ENCODE data around the gene MSI2. TPM values are rescaled to one million over a fixed set of nuclear protein-coding genes. Genes with fewer than 3 reads are reported as not detected.

Gene MSI2
- polyA plus RNA-seq, 1 of the 3 experiments (the other 2 are of a cell fraction), result 24.1 TPM

GRCh38 chr17:57517632-57518456, 261.5 kb downstream of the MSI2 start:
- TF ChIP-seq RCOR1 (IDR thresholded peaks at IDR 0.05; ENCODE audit: low read length) (no peak), POLR2AphosphoS5 (IDR thresholded peaks at IDR 0.05; ENCODE audit: low read depth, low read length) (no peak), CTCF (IDR thresholded peaks at IDR 0.05) (no peak), TAF1 (IDR thresholded peaks at IDR 0.05; ENCODE audit: borderline replicate concordance, low read depth, low read length) (no peak), YY1 (IDR thresholded peaks at IDR 0.05; ENCODE audit: low read depth) (no peak), RXRA (IDR thresholded peaks at IDR 0.05; ENCODE audit: borderline replicate concordance, low read depth) (no peak), FOXM1 (IDR thresholded peaks at IDR 0.05; ENCODE audit: low read depth) (no peak)
- no peaks in the 10 kb centered on the region for H4K20me1 ChIP-seq (ENCODE audit: insufficient read depth)
- no peaks in the 10 kb centered on the region for H3K79me2 ChIP-seq (ENCODE audit: insufficient read depth)
- H3K4me1 ChIP-seq (ENCODE audit: control insufficient read depth in 1 of 2, insufficient read depth in 2 of 2, low read depth in 1 of 2, low read length in 1 of 2), result peaks cover 9 to 49% of the 10 kb centered on the region in 2 experiments; a peak in 3 of 4 replicates
- no peak overlapping the region for H3K9ac ChIP-seq
- CTCF ChIA-PET, result interaction anchor here (0.8 to 2.7 kb wide), 9 partner anchors 10 to 316 kb away, joined by 3 to 9 read pairs (median 3); no protein-coding TSS in a partner anchor
- H3K27me3 ChIP-seq (ENCODE audit: insufficient read depth), result no peaks in the 10 kb centered on the region
- H3K27ac ChIP-seq (ENCODE audit: low read depth in 2 of 2, low read length in 1 of 2), result peak overlapping the region in 1 of 2 experiments; percentile 86; a peak in 2 of 4 replicates
- no peaks in the 10 kb centered on the region for H3K36me3 ChIP-seq (replicated peaks in 1 of 2; ENCODE audit: control insufficient read depth in 1 of 2, insufficient read depth in 2 of 2, low read length in 1 of 2)
- H3K9me2 ChIP-seq, result no peaks in the 10 kb centered on the region
- 91% methylated on average over 8 of the region's 8 CpGs for WGBS (ENCODE audit: low lambda C conversion rate)
- H3K9me3 ChIP-seq, result no peaks in the 10 kb centered on the region
- no peak overlapping the region for H3K4me2 ChIP-seq
- H3F3A ChIP-seq (replicated peaks; ENCODE audit: insufficient read depth), result no peaks in the 10 kb centered on the region
- POLR2A ChIA-PET, result interaction anchor here (0.7 to 1.2 kb wide), 3 partner anchors 9 to 81 kb away, joined by 3 read pairs; no protein-coding TSS in a partner anchor
- no peak overlapping the region for H2AFZ ChIP-seq (ENCODE audit: low read depth)
- H3K4me3 ChIP-seq (ENCODE audit: low read depth in 2 of 2, low read length in 1 of 2), result no peak overlapping the region
- DNase-seq, result no peak

DNA sequence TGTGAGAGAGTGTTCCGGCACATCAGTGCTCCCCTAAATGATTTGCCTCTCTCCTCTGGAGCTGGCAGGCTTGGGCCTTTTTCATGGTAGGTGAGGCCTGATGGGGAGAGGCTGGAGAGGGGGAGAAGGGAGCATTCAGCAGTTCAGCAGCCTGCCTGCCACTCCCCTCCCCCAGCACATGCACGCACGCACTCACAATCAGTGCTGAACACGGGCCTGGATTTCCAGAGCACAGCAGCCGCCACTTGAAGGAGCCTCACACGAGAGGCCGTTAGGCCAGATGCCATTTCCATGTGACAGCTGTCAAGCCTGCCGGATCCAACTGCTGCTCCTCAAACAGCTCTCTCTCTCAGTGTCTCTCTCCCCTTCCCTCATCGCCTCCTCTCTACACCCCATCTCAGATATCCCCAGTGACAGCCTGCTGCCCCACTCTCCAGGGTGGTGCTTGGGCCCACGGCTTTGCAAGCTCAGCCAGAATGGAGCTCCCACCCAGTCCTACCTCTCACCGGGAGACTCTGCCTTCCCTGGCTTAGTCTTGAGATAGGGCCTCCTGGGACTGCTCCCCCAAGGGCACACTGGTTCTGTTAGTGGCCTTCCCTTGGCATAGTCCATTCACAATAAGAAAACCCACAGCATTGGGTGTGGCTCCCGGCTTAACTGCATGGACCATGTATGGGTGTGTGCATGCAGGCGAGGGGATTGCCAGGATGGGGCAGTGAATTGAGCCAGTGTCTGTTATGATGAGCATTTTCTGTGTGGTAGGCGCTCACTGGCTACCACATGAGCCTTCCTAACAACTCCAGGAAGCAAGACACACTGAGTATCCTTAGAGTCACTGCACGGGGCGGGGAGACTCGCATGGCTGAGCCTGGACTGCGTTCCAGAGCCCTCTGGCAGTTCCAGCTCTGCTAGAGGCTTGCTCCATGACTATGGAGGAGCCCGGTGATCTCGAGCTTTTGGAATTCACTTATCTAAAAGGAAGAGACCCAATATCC, 262.6 kb downstream of the MSI2 start:
- POLR2A ChIA-PET, result interaction anchor here (0.5 to 1.3 kb wide), 5 partner anchors 17 to 98 kb away, joined by 3 to 5 read pairs (median 3); no protein-coding TSS in a partner anchor
- TF ChIP-seq RFX5 (IDR thresholded peaks at IDR 0.05; ENCODE audit: low read length), result no peak
- TF ChIP-seq CHD2 (IDR thresholded peaks at IDR 0.05; ENCODE audit: low read length, partially characterized antibody), result peak; percentile 91
- TF ChIP-seq RCOR1 (IDR thresholded peaks at IDR 0.05; ENCODE audit: low read length), result peak; percentile 59
- TF ChIP-seq TCF12 (IDR thresholded peaks at IDR 0.05), result peak; percentile 39
- TF ChIP-seq MXI1 (IDR thresholded peaks at IDR 0.05; ENCODE audit: low read depth, low read length), result peak; percentile 99
- no peak for TF ChIP-seq USF2 (IDR thresholded peaks at IDR 0.05; ENCODE audit: borderline replicate concordance, low read depth, low read length)
- no peak for TF ChIP-seq REST (IDR thresholded peaks at IDR 0.05; ENCODE audit: low read depth, low read length)
- 0 out of 2 replicates have a peak, but pooled peaks have one; percentile 35 for TF ChIP-seq SIN3A (IDR thresholded peaks at IDR 0.05; ENCODE audit: borderline replicate concordance, low read depth, low read length)
- TF ChIP-seq FOXJ3 (CRISPR knock-in tag; IDR thresholded peaks at IDR 0.05), result peak; percentile 85
- peak in 1 of 2 experiments; percentile 78; a peak in 2 of 4 replicates for TF ChIP-seq EP300 (IDR thresholded peaks at IDR 0.05; ENCODE audit: borderline replicate concordance in 1 of 2, low read depth in 1 of 2, low read length in 1 of 2)
- TF ChIP-seq TAF1 (IDR thresholded peaks at IDR 0.05; ENCODE audit: borderline replicate concordance, low read depth, low read length), result no peak

More for the DNA sequence above, 262.6 kb downstream of the MSI2 start:
- H3K4me2 ChIP-seq, result peak overlapping the region; percentile 15; the same call in 1 of the 2 replicates
- no peak overlapping the region for H3K9ac ChIP-seq
- H3K4me1 ChIP-seq (ENCODE audit: control insufficient read depth in 1 of 2, insufficient read depth in 2 of 2, low read depth in 1 of 2, low read length in 1 of 2), result peaks cover 18 to 49% of the 10 kb centered on the region in 2 experiments
- 91% methylated on average over 18 of the region's 20 CpGs for WGBS (ENCODE audit: low lambda C conversion rate)
- DNase-seq, result peak; percentile 74
- peak overlapping the region in 1 of 2 experiments; percentile 86; a peak in 2 of 4 replicates for H3K27ac ChIP-seq (ENCODE audit: low read depth in 2 of 2, low read length in 1 of 2)
- no peaks in the 10 kb centered on the region for H4K20me1 ChIP-seq (ENCODE audit: insufficient read depth)
- H2AFZ ChIP-seq (ENCODE audit: low read depth), result no peak overlapping the region
- CTCF ChIA-PET, result interaction anchor here (0.8 to 2.7 kb wide), 9 partner anchors 9 to 388 kb away, joined by 3 to 9 read pairs (median 3); no protein-coding TSS in a partner anchor
- H3K4me3 ChIP-seq (ENCODE audit: low read depth in 2 of 2, low read length in 1 of 2), result no peak overlapping the region
- no peaks in the 10 kb centered on the region for H3K36me3 ChIP-seq (replicated peaks in 1 of 2; ENCODE audit: control insufficient read depth in 1 of 2, insufficient read depth in 2 of 2, low read length in 1 of 2)
- H3K27me3 ChIP-seq (ENCODE audit: insufficient read depth), result no peaks in the 10 kb centered on the region
- H3K79me2 ChIP-seq (ENCODE audit: insufficient read depth), result no peaks in the 10 kb centered on the region
- no peaks in the 10 kb centered on the region for H3K9me3 ChIP-seq
- H3K9me2 ChIP-seq, result no peaks in the 10 kb centered on the region
- H3F3A ChIP-seq (replicated peaks; ENCODE audit: insufficient read depth), result peaks cover 6% of the 10 kb centered on the region
